ENCODE data around the gene PURA.

PURA gene

GRCh38 chr5:140083650-140084049 lies 30.3 kb upstream of the PURA start:
- TF ChIP-seq CTCF (conservative IDR thresholded peaks at IDR 0.05; ENCODE audit: low read depth, low read length) = no peak
- no peak for DNase-seq (ENCODE audit: low read depth)
- H3K4me3 ChIP-seq (ENCODE audit: low read depth, low read length) = no peak overlapping the region

- DNase-seq (ENCODE audit: low read depth) = no peak
- H3K4me3 ChIP-seq (ENCODE audit: low read depth, low read length) = no peak overlapping the region
- TF ChIP-seq CTCF (conservative IDR thresholded peaks at IDR 0.05; ENCODE audit: low read depth, low read length) = no peak
Measured at GRCh38 chr5:140084541-140084940, 29.4 kb upstream of the PURA start.

DNA sequence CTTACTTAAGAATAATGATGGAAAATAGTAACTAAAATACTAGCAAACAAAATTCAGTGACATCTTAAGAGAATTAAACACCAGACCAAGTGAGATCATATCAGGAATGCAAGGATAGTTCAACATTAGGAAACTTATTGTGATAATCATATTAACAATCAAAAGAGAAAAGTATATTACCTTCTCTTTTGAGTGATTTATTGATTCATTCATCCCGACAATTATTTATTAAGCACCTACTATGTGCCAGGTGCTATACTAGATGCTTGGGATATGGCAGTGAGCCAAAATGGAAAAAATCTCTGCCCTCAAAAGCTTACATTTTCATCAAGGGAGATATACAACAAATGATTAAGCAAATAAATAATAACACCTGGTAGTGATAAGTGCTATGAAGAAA lies 23.7 kb upstream of the PURA start:
- DNase-seq (ENCODE audit: low read depth) = no peak
- H3K4me3 ChIP-seq (ENCODE audit: low read depth, low read length) = no peak overlapping the region
- TF ChIP-seq CTCF (conservative IDR thresholded peaks at IDR 0.05; ENCODE audit: low read depth, low read length) = no peak

DNA sequence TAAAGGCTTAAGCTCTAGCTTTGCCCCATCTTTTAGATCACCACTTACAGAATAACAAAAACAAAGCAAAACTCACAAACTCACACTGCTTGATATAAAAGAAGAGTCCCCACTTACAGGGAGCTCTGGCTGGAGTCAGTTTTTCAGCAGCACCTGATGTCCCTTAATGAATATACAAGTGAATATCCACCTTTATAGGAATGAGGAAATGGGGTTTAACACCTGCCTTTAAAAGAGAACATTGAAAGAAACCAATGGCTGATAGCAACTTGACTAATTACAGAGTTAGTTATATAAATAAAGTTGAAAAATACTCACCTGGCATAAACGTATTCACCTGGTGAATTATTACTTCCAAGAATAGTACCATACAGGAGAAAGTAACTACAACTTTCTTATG lies 20.7 kb upstream of the PURA start:
- no peak for TF ChIP-seq CTCF (conservative IDR thresholded peaks at IDR 0.05; ENCODE audit: low read depth, low read length)
- no peak for DNase-seq (ENCODE audit: low read depth)
- H3K4me3 ChIP-seq (ENCODE audit: low read depth, low read length) = no peak overlapping the region

DNA sequence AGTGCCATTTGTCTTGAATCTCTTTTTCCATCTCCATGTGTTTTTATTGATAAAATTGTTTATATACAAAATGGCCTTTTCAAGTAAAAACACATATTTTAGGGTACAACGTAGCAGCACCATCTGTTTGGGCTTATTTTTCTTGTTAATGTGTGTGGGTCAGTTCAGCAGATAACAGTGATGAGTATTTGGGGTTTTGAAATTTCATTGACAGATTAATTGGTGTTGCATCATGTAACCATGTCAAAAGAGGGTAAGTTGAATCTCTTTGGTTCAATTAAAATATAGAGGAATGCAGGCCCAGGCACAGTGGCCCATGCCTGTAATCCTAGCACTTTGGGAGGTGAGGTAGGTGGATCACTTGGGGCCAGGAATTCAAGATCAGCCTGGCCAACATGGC lies 20.0 kb upstream of the PURA start:
- no peak for TF ChIP-seq CTCF (conservative IDR thresholded peaks at IDR 0.05; ENCODE audit: low read depth, low read length)
- DNase-seq (ENCODE audit: low read depth) = no peak
- H3K4me3 ChIP-seq (ENCODE audit: low read depth, low read length) = no peak overlapping the region

DNA sequence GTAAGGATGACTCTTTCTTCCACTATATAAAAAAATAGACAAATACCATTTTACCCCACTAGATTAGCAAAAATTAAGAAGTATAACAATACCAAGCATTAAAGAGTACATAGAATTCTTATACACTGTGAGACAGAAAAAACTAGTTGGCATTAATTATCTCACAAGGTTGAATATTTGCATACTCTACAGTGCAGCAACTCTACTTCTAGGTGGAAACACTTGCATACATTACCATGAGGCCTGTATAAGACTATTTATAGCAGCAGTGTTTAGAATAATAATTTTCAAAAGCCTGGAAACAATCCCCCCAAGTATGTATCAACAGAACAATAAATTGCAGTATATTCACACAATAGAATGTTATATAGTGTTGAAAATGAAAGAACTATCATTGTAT lies 19.0 kb upstream of the PURA start:
- no peak for DNase-seq (ENCODE audit: low read depth)
- no peak for TF ChIP-seq CTCF (conservative IDR thresholded peaks at IDR 0.05; ENCODE audit: low read depth, low read length)
- H3K4me3 ChIP-seq (ENCODE audit: low read depth, low read length) = no peak overlapping the region

DNA sequence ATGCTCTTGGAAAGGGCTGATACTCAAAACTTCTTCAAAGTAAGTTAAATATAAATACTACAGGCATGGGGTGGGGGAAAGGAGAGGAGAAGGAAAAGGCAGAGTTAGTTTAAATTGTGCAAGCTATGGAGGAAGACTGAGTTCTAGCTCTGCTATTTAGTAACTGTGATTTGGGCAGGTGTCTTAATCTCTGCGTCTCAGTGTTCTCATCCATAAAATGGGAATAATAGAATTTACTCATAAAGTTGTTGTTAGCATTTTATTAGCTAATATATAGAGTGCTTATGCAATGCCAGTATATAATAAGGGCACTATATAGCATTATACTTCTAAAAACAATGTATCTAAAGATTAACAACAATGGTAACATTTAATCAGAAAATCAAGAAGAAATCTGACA lies 12.7 kb upstream of the PURA start:
- no peak for TF ChIP-seq CTCF (conservative IDR thresholded peaks at IDR 0.05; ENCODE audit: low read depth, low read length)
- H3K4me3 ChIP-seq (ENCODE audit: low read depth, low read length) = no peak overlapping the region

More for the DNA sequence above, 12.7 kb upstream of the PURA start:
- DNase-seq (ENCODE audit: low read depth) = no peak
